CD4-positive, alpha-beta T cell treated with Interleukin-10 for 1 hour (primary cell): Measurements from ENCODE around the gene PTGDR2.
"Not testable (repeated sequence)": the region's sequence is repeated elsewhere in the genome, so short reads cannot be mapped to it uniquely, and the experiment has no call there.

Experiments used
- DNase-seq: peaks from one replicate; pipeline ENCODE4 v3.0.0-alpha.2; 2020

The PTGDR2 gene

GRCh38 chr11:60840470-60841430, 15.0 kb downstream of the PTGDR2 start:
- DNase-seq = no peak

GRCh38 chr11:60838132-60838531, 17.6 kb downstream of the PTGDR2 start:
- DNase-seq = no peak

GRCh38 chr11:60836866-60837515, 18.8 kb downstream of the PTGDR2 start:
- DNase-seq = no peak

- no peak for DNase-seq
These were observed 20.3 kb downstream of the PTGDR2 start for GRCh38 chr11:60835534-60835846.

GRCh38 chr11:60834742-60835533, 20.8 kb downstream of the PTGDR2 start:
- no peak for DNase-seq

GRCh38 chr11:60831501-60832079, 24.2 kb downstream of the PTGDR2 start:
- no peak for DNase-seq

- DNase-seq = peak; percentile 79
These were observed 24.6 kb downstream of the PTGDR2 start for GRCh38 chr11:60831143-60831500.

GRCh38 chr11:60830478-60831142, 25.1 kb downstream of the PTGDR2 start:
- no peak for DNase-seq

GRCh38 chr11:60825790-60826189, 30.0 kb downstream of the PTGDR2 start:
- DNase-seq = no peak

GRCh38 chr11:60825118-60825517, 30.6 kb downstream of the PTGDR2 start:
- DNase-seq = no peak

- DNase-seq = not testable (repeated sequence)
These were observed 31.9 kb downstream of the PTGDR2 start for GRCh38 chr11:60823745-60824306.

GRCh38 chr11:60821827-60822599, 33.7 kb downstream of the PTGDR2 start:
- DNase-seq = no peak

GRCh38 chr11:60818057-60818456, 37.7 kb downstream of the PTGDR2 start:
- DNase-seq = no peak

- DNase-seq = no peak
These were observed 39.1 kb downstream of the PTGDR2 start for GRCh38 chr11:60816590-60817157.

- no peak for DNase-seq
These were observed 41.6 kb downstream of the PTGDR2 start for GRCh38 chr11:60814112-60814511.

GRCh38 chr11:60813324-60813723, 42.4 kb downstream of the PTGDR2 start:
- DNase-seq = no peak

- DNase-seq = no peak
These were observed 45.2 kb downstream of the PTGDR2 start for GRCh38 chr11:60810569-60810968.

GRCh38 chr11:60810151-60810550, 45.6 kb downstream of the PTGDR2 start:
- DNase-seq = no peak

GRCh38 chr11:60809691-60810090, 46.1 kb downstream of the PTGDR2 start:
- DNase-seq = no peak

GRCh38 chr11:60809249-60809648, 46.5 kb downstream of the PTGDR2 start:
- no peak for DNase-seq
